ENCODE data around the gene BTN1A1.
"Not testable (repeated sequence)": the region's sequence is repeated elsewhere in the genome, so short reads cannot be mapped to it uniquely, and the experiment has no call there.

BTN1A1 gene

DNA sequence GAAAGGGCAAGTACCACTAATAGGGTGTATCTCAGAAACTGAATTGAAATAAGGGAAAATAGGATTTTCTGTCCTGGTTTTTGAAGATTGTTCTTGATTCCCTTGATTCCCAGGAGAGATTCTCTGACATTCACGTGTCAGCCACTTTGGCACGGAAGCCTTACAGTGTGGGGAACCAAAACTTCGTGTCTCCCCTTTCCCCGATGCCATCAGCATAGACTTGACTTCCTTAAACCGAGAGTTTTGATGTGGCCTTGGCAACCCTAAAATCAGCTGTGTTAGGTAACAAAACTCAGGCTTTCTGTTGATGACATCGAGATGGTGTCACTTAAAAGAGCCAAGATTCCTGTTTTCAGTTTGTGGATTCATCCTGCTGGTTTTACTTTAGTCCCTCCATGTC is 45.5 kb downstream of the BTN1A1 start:
- peak overlapping the region; percentile 48 for H3K27ac ChIP-seq
- TF ChIP-seq, protein P1, sequence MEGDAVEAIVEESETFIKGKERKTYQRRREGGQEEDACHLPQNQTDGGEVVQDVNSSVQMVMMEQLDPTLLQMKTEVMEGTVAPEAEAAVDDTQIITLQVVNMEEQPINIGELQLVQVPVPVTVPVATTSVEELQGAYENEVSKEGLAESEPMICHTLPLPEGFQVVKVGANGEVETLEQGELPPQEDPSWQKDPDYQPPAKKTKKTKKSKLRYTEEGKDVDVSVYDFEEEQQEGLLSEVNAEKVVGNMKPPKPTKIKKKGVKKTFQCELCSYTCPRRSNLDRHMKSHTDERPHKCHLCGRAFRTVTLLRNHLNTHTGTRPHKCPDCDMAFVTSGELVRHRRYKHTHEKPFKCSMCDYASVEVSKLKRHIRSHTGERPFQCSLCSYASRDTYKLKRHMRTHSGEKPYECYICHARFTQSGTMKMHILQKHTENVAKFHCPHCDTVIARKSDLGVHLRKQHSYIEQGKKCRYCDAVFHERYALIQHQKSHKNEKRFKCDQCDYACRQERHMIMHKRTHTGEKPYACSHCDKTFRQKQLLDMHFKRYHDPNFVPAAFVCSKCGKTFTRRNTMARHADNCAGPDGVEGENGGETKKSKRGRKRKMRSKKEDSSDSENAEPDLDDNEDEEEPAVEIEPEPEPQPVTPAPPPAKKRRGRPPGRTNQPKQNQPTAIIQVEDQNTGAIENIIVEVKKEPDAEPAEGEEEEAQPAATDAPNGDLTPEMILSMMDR (conservative IDR thresholded peaks at IDR 0.05), result no peak

DNA sequence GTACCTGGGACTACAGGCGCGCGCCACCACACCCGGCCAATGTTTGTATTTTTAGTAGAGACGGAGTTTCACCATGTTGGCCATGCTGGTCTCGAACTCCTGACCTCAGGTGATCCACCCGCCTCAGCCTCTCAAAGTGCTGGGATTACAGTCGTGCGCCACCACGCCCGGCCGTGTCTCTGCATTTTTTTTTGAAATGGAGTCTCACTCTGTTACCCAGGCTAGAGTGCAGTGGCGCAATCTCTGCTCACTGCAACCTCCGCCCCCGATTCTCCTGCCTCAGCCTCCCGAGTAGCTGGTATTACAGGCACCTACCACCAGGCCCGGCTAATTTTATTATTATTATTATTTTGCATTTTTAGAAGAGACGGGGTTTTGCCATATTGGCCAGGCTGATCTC is 47.3 kb downstream of the BTN1A1 start:
- H3K27ac ChIP-seq, result not testable (repeated sequence)

DNA sequence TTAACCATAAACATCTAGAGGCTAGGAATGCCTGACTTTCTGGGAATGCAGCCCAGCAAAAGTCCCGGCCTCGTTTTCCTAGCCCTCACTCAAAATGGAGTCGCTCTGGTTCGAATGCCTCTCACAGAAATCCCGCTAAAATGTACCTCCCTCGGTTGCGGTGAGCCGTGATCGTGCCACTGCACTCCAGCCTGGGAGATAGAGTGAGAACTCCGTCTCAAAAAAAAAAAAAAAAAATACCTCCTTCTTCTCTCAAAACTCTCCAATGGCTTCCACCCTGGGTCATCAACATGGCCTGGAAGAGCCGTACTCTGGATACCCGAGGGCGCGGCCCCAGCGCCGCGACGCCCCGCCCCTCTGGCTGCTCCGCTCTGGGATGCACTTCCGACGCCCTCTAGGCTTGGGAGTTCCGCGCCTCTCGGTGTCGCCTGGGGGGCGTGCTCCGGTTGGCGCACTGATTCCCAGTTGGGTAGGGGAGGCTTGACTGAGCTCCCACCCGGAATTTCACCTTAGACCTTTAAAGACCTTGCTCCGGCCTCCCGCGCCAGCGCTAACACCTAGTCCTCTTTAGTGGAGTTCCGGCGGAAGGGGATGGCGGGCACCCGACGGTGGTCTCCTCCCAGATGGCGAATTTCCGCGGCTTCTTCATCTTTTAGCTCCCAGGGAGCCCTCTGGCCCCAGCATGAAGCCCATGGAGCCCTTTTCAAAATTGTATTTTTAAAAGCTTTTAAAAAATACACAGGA is 50.3 kb downstream of the BTN1A1 start:
- TF ChIP-seq, protein P1 (conservative IDR thresholded peaks at IDR 0.05), result no peak
- H3K27ac ChIP-seq, result peak overlapping the region; percentile 52

DNA sequence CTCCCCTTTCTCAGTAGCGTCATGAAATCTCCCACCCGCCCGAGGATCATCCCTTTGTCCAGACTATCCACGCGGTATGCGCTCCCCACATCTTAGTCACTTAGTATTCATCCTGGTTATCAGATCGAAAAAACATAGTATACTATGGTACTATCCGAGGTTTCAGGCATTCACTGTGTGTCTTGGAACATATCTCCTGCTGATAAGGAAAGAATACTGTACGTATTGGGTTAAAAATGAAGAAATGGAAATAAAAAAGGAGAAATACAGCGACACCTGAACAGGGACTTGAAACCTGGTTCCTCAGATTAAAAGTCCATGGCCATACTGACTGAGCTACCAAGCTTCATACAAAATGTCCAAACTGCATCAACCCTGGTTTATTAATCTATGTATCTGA is 52.1 kb downstream of the BTN1A1 start:
- TF ChIP-seq, protein P1 (conservative IDR thresholded peaks at IDR 0.05), result no peak

DNA sequence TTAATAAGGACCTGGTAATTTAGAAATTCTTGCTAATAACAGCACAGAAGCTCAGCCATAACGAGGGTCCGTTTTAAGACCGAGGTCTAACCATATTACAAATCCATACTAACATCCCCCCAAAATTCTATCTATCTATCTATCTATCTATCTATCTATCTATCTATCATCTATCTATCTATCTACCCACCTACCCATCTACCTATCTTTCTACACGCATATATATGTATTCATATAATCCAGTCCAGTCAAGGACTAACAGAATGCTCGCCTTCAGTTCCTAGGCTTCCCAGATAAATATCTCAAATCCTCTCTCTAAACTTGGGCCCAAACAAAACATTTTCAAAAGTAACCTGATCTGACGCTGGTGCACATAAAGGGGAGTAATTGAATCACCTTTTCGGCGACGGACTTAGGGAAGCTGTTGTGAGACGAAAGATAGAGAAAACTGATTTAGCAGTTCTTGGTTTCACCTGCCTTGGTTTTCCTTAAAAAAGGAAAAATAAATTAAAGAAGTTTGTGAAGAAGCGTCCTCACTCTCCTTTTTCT is 52.6 kb downstream of the BTN1A1 start:
- TF ChIP-seq, protein P1 (conservative IDR thresholded peaks at IDR 0.05), result no peak
- peak overlapping the region; percentile 77 for H3K27ac ChIP-seq

More for the DNA sequence above, 52.1 kb downstream of the BTN1A1 start:
- H3K27ac ChIP-seq, result no peak overlapping the region

DNA sequence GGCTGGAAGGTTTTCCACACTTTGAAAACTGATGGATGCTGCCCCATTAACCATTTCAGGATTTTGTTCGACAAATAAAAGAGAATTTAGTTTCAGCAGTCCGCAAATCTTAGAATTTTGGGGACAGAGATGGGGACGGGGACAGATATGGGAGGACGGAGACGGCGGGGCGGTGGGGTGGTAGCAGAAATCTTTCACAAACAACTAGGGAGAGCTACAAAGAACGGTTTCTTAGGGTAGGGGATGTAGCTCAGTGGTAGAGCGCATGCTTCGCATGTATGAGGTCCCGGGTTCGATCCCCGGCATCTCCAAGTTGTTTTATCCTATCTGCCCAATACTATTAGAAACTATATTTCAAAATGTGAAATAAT is 53.1 kb downstream of the BTN1A1 start:
- TF ChIP-seq, protein P1 (conservative IDR thresholded peaks at IDR 0.05), result no peak
- H3K27ac ChIP-seq, result peak overlapping the region; percentile 77

DNA sequence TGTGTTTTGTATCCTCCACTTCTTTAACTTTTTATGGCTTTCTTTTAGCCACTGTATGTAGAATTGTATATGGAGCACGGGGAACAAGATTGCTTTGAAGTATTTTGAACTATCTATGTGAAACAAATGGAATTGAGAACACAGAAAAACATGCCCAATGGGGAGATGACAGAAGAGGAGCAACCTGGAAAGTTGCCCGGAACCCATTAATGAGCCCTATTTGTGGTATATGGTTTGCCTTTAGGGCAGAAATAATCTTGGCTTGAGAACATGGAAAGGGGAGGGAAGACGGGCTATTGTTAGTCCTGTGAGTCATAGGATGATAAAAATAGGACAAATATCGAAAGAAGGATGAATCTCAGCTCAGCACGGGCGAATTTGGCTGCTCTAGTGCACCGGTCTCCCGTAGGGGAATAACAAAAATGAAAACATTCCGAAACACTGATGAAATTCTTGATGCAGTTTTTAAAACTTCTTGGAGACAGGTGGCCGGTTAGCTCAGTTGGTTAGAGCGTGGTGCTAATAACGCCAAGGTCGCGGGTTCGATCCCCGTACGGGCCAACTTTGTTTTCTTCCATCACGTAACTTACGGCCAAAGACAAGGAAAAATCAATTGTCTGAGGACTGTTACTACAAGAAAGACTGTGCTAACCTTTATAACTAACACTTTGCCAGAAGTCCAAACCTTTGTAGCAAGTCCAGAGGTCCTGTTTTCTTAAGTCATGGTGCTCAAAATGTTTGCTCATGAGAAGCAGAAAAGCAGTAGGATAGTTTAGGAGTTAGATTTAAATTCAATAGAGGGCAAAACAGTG is 53.7 kb downstream of the BTN1A1 start:
- TF ChIP-seq, protein P1 (conservative IDR thresholded peaks at IDR 0.05), result no peak
- H3K27ac ChIP-seq, result peak overlapping the region; percentile 77

DNA sequence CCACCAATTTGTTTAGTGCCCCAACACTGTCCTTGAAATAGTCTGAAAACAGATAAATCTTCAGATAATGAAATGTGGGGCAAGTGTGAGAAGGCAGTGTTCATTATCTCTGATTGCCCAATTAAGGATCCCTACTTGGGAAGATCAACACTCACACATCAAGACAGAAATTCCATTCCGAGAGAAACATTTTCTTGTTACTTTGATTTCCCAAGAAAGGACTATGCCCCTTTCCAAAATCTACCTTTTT is 54.3 kb downstream of the BTN1A1 start:
- TF ChIP-seq, protein P1 (conservative IDR thresholded peaks at IDR 0.05), result no peak
- H3K27ac ChIP-seq, result peak overlapping the region; percentile 77; the same call in 1 of the 2 replicates

Measured in VCaP (cell line).